ENCODE results near the gene CBL.

DNA sequence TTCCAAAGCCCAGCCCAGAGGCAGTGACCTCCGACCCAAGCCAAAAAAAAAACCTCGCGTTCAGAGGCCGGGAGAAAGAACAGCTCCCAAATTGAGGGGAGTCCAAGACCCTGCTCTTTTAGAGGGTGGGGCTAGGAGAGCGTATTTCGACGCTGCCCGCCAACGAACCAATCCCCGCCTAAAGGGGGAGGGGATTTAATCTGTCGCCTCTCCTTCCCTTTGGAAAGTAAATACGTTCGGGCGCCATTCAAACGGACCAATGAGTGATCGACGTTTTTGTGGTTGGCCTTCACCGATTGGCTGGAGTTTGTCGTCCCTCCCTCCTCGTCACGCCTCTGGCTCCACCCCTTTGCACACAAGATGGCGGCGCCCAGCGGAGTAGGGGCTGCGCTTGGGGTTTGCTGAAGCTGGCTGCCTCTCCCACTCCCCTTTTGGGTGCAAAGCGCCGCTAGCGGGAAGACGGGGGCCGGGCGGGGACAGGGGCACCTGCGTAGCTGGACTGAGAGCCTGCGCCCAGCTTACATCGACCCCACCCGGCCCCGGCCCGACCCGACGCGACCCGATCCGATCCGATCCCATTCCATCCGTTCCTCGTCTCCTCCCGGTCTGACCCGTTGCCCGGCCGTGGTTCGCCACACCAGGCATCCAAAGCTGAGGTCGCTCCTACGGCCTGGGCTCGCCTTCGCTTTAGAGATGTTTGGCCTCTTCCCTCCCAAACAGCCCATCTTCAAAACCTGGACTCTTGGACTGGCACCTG is 128.2 kb downstream of the CBL start, which contains the start of gene RNF26:
- TF ChIP-seq ZNF274 (IDR thresholded peaks at IDR 0.05; ENCODE audit: low read depth, low read length) (no peak), SUZ12 (IDR thresholded peaks at IDR 0.05; ENCODE audit: extremely low read depth, insufficient read depth, insufficient read length) (no peak), YY1 (IDR thresholded peaks at IDR 0.05; ENCODE audit: insufficient read depth, insufficient read length) (peak; percentile 84)
